Choroid plexus epithelial cell (primary cell): ENCODE data around the gene ARRB1.

Experiments
- DNase-seq: peaks from one replicate; pipeline ENCODE4 v3.0.0-alpha.2; 2010; ENCODE audit warnings: low read depth
- H3K4me3 ChIP-seq: 2 replicates; pipeline ENCODE4 v1.5.1; 2011; ENCODE audit warnings: low read depth, mild to moderate bottlenecking, control low read depth, low read length, moderate library complexity
- TF ChIP-seq, protein P1 (sequence below): conservative IDR thresholded peaks from 2 replicates; pipeline ENCODE4 v1.5.1; 2011; ENCODE audit warnings: low read depth, mild to moderate bottlenecking, control low read depth, inconsistent platforms, low read length, moderate library complexity

Gene ARRB1

GRCh38 chr11:75285776-75286360, 65.6 kb downstream of the ARRB1 start:
- H3K4me3 ChIP-seq, result no peak overlapping the region
- no peak for DNase-seq
- TF ChIP-seq, protein P1, sequence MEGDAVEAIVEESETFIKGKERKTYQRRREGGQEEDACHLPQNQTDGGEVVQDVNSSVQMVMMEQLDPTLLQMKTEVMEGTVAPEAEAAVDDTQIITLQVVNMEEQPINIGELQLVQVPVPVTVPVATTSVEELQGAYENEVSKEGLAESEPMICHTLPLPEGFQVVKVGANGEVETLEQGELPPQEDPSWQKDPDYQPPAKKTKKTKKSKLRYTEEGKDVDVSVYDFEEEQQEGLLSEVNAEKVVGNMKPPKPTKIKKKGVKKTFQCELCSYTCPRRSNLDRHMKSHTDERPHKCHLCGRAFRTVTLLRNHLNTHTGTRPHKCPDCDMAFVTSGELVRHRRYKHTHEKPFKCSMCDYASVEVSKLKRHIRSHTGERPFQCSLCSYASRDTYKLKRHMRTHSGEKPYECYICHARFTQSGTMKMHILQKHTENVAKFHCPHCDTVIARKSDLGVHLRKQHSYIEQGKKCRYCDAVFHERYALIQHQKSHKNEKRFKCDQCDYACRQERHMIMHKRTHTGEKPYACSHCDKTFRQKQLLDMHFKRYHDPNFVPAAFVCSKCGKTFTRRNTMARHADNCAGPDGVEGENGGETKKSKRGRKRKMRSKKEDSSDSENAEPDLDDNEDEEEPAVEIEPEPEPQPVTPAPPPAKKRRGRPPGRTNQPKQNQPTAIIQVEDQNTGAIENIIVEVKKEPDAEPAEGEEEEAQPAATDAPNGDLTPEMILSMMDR, result no peak

DNA sequence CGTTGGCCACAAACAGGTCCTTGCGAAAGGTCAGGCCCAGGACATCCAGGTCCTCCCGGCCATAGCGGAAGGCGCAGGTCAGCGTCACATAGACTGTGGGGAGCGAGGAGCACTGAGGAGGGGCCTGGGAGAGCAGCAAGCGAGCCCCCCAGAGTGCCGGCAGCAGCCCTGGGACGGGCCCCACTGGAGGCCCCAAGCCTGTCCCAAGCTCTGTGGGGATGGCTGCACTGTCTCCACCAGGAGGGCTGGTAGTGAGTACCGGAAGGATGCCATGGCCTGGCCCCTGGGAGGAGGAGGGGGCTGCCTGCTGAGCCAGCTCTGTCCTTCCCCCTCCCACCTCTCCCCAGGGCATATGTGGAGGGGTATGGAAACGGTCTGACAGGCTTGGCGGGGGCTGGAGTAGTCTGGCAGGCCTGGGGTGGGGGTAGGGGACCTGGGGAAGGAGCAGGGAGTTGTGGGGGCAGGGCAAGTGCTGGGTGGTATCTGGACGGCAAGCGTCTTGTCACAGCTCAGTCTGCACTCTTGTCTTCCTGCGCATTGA, 68.0 kb downstream of the ARRB1 start:
- no peak for DNase-seq
- TF ChIP-seq, protein P1, result no peak
- H3K4me3 ChIP-seq, result no peak overlapping the region

DNA sequence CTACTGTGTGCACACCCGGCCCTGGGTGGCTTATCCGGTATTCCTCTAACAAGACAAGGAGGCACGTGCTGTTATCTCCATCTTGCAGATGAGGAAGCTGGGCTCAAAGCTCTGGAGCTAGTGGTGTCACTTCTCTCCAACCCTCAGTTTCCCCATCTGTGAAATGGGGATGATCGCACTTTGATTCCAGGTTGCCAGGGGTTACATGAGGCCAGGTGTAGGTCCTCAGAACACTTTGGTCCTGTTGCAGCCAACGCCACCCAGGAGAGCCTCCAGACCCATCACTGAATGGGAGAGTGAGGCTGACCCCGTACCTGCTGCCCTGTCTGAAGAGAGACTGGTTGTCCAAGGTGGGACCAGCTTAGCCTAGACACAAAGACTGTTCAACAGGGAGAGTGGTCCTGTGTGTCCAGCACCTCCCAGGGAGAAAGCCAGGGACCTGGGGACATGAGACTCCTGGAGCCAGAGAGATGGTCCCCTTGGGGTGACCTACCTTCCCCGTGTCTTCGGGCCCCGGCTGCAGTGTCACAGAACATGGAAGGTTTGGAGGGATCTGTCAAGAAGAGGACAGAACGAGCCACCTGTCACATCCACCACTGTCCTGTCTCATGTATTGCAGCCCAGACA, 69.9 kb downstream of the ARRB1 start:
- no peak for DNase-seq
- TF ChIP-seq, protein P1, result no peak
- H3K4me3 ChIP-seq, result no peak overlapping the region

GRCh38 chr11:75280770-75281468, 70.5 kb downstream of the ARRB1 start:
- TF ChIP-seq, protein P1, result no peak
- DNase-seq, result no peak
- H3K4me3 ChIP-seq, result no peak overlapping the region

GRCh38 chr11:75280227-75280701, 71.2 kb downstream of the ARRB1 start:
- peak; percentile 80 for DNase-seq
- TF ChIP-seq, protein P1, result peak; percentile 98
- no peak overlapping the region for H3K4me3 ChIP-seq

DNA sequence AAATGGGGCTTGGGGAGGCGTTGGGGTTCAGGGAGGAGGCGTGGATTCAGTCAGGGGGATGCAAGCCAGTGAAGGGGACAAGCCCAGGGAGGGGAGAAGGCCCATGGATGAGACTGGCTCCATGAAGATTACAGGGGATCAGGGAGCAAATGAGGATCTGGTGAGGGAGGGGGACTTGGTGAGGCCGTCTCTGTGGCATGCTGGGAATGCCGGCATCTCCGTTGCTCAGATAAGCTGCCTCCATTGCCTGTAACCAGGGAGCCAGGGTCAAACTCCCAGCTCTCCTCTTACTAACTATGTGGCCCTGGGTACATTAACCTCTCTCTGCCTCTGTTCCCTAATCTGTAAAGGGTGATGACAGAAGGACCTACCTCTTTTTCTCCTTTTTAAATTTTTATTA, 72.2 kb downstream of the ARRB1 start:
- no peak overlapping the region for H3K4me3 ChIP-seq
- TF ChIP-seq, protein P1, result no peak
- DNase-seq, result peak; percentile 21
